Endometrial microvascular endothelial cells (primary cell): ENCODE results near the gene NDUFAF5. TPM values are rescaled to one million over a fixed set of nuclear protein-coding genes. Genes with fewer than 3 reads are reported as not detected.

Experiments used
- in situ Hi-C: cut with HindIII; loops from 2 replicates; pipeline ENCODE4 v1.10.0; 2017; ENCODE audit warnings: low sequenced_read_pairs, low pct_unique_long_range_greater_than_20kb; ENCODE audit errors: inconsistent ontology term
- total RNA-seq: library from RNA; depleted of rRNA; stranded (reverse); fragments of >200 nt; gene quantifications from one replicate; pipeline ENCODE4 v1.2.3, GENCODE V29; 2015; ENCODE audit errors: inconsistent ontology term

NDUFAF5 gene
- total RNA-seq, 1 donor from 2014 or later = 25.8 TPM

DNA sequence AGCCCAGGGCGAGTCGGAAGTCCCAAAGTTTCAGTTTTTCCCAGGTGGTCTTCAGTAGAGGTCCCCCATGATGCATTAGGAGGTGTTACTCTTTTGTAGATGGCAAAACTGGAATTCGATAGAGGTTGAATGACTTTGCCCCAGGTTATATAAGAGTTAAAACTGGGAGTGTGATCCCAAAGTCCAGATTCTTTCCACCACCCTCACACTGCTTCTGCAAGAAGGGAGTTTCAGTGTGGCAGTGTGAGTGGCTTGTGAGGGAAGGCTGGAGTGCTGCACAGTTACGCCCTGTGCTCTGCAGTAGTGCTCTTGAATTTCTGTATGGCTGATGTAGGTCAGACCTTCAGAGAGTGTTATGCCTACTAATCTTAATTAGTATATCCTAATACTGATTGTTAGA is 29.8 kb downstream of the NDUFAF5 start:
- in situ Hi-C loops = no loop called here

DNA sequence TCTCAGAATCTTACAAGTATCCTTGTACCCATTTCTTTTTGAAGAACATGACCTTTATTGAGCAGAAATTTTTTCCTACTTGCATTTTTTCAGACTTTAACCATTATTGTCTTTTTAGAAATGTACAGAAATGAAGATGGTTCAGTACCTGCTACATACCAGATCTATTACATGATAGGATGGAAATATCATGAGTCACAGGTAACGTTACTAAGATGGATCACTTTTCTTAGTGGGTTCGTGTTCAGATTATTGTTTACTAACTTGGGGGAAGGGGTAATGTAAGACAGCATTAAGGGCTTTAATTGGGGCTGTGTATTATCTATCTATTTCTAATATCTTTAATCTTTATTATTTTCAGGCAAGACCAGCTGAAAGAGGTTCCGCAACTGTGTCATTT is 31.9 kb downstream of the NDUFAF5 start:
- in situ Hi-C loops = no loop called here

DNA sequence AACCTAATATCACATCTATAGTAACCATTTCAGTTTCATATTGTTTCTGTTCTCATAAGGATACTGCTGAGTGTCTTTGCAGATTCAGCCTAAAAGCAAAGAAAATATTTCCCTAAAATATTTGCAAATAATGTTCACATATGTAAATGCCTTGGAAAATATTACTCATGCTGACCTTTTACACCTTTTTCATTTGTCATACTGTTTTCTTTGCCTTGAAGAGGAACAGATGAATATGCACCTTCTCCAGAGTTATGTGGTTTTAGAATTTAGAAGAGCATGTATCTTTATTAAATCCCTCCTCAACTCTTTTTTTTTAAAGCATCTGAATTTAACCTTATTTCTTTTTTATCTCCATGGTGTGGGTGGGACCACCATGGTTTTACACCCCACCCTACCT is 32.5 kb downstream of the NDUFAF5 start:
- in situ Hi-C loops = no loop called here

DNA sequence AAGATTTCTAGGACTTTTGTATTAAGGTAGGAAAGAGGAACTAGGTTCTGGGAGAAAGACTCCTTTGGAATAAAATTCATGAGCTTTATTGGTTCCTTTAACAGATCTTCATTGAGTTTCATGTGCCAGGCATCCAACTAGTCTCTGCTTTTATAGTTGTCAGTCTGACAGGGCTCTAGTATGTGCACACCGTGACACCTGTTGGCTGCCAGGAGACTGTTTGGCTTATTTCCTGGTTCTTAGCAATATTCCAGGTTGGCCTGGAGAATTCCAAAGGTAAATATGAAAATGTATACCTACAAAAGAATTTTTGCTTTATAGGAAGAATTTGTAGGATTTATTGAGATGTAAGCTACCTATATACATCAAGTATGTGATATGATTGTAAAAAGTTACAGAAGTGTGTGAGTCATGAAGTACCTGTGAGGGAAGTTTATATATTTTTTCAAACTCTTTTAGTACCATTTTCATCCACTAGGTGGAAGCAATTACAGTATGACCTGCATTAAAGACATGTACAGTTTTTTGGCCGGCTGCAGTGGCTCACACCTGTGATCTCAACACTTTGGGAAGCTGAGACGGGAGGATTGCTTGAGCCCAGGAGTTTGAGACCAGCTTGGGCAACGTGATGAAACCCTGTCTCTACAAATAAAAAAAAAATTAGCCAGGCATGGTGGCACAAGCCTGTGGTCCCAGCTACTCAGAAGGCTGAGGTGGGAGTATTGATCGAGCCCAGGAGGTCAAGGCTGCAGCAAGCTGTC is 35.2 kb downstream of the NDUFAF5 start:
- in situ Hi-C loops = no loop called here

DNA sequence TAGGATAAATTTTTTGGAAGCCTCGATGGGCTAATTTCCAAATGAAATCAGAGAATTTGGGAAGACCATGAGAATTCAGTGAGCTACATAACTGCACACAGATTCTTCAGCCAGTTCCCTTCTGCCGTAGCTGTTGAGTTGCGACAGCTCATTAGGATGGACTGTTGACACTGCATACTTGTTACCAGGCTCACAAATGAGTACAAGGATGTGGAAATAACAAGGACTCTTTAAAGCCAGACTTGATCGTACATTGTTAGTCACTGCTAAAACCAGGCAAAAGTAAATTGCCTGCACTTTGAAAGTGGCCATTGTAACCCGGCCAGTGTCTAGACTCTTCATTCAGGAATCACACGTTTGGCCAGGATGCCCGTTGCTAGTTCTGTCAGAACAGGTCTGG is 37.0 kb downstream of the NDUFAF5 start:
- in situ Hi-C loops = no loop called here

DNA sequence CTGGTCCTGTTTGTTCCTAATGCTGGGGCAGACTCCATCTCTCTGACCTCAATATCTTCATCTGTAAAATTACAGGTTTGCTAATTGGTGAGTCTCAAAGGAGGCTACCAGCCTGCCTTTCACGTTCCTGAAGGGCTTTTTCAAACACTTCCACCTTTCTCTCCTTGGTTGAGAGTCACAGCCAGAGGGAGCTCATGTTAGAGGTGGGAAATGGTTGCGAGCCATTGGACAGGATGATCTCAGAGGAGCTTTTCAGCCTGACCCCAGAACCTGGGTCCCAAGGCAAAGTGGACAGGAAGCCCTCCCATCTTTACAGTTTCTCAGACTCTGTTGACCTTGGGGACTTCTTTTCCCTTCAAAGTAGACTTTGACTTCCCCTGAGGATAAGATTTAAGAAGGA is 37.6 kb downstream of the NDUFAF5 start:
- in situ Hi-C loops = no loop called here

DNA sequence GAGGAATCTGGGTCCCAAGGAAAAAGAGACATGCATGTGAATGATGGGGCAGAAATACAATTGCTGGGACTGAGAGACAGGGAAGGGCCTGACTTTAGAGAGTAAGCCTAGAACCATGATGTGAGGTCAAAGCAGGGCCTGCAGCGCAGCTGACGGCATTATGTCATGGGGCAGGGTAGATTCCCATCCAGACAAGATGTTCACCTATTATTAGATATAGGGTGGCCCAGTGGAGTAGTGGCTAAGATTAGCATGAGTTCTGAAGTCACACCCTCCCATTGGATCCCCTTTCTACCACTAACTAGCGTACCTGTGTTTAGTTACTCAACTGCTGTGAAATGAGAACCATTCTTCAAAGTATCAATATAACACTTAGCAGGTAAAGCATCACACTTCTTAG is 39.6 kb downstream of the NDUFAF5 start:
- in situ Hi-C loops = no loop called here

DNA sequence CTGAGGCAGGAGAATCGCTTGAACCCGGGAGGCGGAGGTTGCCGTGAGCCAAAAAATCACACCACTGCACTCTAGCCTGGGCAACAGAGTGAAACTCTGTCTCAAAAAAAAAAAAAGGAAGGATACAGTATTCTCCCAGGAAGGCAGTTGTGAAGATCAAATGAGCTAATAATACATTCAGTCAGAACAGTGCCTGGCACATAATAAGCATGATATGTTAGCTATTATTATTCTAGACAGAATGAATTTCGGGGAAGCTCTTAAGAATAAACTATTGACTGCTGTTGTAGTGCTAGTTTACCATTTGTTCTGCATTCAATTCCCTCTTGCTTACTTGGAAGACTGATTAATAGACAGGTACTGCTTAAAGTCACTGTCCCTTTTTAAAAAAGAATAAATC is 40.6 kb downstream of the NDUFAF5 start:
- in situ Hi-C loops = no loop called here

DNA sequence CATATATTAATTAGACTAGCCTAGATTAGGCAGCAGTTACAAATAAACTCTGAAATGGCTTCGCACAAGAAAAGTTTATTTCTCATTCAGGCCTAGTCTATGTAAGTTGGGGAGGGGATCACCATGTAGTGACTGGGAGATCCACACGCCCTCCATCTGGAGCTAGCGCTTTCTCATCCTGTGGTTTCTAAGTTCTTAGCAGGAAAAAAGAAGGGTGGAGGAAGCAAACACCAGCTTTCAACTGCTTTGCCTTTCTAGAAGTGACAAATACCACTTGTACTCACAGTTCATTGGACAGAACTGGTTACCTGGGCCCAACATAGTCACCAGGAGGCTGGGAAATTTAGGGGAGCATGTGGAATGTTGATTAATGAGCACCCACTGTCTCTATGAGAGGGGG is 46.6 kb downstream of the NDUFAF5 start:
- in situ Hi-C loops = no loop called here

DNA sequence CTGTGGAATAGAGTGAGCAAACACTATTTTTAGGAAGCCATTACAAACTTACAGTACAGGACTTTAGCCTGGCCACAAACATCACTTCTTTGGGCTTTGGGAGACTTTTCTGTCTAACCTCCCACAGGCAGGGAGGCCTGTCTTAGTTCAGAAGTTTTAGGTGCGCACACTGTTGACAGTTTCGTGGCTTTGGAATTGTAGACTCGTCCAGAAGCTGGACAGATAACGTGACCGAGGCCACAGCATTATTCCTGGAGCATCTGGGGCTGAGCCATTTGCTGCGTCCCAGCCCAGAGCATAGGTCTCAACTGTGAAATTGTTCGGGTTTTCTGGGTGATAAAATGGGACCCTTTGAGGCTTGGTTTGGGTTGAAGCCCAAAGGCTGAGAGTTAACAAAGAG is 53.8 kb downstream of the NDUFAF5 start:
- in situ Hi-C loops = no loop called here

DNA sequence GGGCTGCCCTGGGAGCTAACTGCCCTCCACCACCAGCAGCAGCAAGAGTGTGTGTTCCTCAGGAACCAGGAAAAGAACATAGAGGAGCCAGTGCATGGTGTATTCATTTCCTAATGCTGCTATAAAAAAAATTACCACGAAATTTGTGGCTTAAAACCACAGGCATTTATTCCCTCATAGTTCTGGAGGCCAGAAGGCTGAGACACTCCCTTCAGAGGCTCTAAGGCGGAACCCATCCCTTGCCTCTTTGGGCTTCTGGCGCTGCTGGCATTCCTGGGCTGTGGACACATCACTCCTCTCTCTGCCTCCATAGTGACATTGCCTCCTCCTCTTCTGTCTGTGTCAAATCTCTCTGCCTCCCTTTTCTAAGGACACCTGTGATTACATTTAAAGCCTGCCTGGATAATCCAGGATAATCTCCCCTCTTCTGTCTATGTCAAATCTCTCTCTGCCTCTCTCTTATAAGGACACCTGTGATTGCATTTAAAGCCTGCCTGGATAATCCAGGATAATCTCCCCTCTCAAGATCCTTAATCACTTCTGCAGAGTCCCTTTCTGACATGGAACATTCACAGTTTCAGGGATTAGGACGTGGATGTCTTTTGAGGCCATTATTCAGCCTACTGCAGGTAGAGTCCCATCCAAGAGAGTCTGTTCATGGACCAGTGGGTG is 54.7 kb downstream of the NDUFAF5 start:
- in situ Hi-C loops = no loop called here

DNA sequence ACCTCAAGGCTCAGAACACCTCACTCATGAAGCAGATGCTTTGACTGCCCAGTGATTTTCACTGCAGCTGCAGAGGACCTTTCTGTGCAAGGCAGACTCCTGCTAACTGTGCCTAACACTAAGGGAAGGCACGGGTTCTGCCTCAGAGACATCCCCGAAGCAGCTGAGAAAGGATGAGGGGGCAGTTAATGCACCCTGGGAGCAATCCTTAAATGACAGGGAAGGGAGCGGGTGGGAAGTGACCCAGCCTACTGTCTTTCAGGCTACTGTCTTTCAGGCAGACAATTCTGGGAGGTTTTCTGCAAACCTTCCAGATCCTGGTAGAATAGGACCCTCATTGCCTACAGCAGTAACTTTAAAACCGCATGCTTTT is 55.3 kb downstream of the NDUFAF5 start:
- in situ Hi-C loops = no loop called here

DNA sequence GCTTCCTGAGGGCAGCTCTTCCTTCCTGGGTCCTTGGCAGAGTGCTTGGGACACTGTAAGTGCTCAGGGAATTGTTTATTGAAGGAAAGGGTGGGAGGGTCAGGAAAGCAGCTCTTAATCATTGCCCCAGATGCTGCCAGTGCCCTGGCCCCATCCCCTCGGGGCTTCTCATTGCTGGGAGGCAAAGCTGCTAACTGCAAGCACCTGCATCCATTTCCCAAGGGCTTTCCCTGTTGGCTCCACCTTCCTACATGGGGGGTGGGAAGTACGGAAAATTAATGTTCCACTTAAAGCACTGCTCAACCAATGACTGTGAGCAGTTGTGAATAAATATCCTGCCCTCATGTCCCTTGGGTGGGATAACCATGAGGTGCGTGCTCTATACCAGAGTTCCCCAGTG is 56.4 kb downstream of the NDUFAF5 start:
- in situ Hi-C loops = no loop called here

DNA sequence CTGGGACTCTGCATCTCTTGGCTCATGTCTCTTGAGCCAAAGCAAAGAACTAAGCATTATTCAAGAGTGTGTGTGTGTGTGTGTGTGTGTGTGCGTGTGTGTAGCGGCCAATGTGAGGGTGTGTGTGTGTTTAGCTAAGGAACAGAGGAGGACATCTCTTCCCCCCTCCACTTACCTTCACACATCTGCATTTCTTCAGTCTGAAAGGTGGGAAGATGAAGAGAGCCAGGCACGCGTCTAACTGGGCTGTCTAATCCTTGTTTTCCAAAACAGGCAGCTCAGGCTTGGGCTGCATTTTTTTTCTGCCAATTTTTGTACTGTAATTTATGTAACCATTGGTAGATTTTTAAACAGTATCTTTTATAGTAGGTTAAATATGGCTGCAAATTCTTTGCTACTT is 59.5 kb downstream of the NDUFAF5 start:
- in situ Hi-C loops = no loop called here

DNA sequence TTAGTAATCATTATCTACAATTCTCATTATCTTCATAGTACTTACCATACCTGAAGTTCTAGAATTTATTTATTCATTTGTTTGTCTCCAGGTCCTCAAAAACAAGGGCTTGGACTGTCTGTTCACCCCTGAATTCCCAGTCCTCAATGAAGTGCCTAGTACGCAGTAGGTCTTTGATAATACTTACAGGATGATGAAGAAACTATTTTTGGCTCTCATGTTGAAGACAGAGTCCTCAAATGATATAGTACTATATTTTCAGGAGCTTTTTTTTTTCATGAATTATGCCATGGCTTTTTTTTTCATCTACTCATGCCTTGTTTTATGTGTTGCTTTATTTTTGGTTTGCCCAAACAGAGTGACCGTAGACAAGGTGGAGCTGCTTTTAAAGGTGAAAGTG is 66.5 kb downstream of the NDUFAF5 start:
- in situ Hi-C loops = no loop called here

DNA sequence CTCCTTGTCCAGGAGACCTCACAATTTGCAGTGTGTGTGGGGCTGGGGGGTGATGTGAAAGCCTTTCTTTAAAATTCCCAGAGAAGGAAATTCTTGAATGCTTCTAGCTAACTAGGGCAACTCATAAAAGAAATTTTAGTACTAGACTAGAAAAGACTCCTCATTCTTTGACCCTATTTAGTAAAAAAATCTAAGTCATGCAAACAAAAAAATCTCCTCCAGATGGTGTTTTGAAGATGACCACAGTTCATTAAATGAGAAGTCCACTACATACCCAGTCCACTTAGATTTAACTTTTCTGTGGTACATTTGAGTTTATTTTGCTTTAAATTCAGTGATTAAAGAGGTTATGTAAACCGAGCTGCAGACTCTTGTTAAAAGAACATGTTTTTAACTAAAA is 67.5 kb downstream of the NDUFAF5 start:
- in situ Hi-C loops = no loop called here

DNA sequence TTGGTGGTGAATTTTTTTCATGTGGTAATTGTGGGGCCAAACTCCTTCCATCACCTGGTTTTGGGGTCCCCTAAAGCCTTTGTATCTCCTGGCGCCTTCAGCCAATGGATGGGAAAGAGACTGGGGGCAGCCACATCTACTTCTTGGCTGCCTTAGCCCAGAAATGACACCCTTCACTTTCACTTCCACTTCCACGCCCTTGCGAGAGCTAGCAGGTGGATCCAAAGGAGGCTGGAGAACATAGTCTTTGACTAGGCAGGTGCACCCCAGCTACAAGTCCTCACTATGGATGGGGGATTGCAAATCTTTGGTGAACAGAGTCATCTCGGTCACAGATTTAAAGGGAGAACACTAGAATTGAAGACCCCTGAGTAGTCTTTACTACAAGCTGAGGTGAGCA is 70.8 kb downstream of the NDUFAF5 start:
- in situ Hi-C loops = no loop called here

DNA sequence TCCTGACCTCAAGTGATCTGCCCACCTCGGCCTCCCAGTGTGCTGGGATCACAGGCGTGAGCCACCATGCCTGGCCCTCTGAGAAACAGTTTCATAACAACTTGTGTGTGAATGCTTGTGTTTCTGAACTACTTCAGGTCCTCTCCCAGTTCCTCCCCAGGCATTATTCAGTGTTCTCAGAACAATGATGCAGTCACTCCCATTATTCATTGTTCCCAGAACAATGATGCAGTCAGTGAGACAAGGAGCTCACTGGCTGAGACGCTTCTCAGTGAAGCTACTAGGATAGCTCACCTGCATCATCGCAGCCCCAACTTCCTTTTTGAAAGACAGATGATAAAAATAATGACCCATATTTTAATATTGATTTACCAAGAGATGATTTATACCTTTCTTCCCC is 71.5 kb downstream of the NDUFAF5 start:
- in situ Hi-C loops = no loop called here

DNA sequence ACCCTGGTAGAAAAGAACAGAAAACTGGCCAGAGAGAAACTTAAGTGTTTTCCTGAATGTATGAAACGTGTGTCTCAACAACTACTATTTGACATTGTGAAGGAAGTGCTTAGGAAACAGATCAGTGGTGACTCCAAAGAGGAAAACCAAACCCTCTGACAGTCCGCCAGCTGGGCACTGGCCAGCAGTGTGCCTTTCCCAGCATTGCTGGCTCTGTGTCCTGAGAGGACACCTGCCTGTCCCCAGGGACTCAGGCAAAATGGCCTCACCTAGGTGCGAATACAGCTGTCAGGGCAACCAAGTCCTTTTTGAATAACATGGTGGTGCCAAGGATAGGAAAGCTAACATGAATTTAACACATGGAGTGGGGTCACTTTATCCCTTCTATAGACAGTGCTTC is 72.5 kb downstream of the NDUFAF5 start:
- in situ Hi-C loops = no loop called here

DNA sequence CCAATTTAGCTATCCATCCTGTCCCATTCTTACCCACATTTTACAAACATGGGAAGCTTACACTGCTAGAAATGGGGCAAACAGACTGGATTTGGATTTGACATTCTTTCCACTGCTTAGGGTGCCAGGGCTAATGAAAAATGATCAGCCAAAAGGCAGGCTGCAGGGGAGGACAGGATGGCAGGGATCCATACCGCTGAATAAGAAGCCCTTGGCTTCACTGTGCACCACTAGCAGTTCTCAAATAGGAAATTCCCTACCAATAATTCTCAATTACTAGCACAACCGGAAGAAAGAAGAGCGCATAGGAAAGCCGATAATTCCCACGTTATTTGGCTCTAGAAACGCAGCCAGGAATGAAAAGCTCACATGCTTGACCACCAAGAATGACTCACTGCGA is 73.1 kb downstream of the NDUFAF5 start:
- in situ Hi-C loops = no loop called here

DNA sequence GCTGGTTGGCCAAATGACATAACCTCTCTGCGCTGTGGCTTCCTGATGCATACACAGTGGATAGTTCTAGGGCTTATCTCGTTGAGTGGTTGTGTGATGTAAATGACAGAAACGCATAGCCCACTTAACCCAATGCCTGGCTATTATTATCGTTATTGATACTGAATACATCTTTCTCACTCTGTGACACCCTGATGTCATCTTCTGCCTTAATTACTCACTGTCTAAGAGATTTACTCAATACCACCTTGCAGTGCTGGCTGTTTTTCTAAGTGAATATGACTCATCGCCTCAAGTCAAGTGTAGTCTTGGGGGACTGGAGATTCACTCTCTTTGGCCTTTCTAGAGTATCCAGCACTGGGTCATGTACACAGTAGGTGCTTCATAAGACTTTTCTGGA is 73.6 kb downstream of the NDUFAF5 start:
- in situ Hi-C loops = no loop called here
